ENCODE results near the gene COX8A.

DNA sequence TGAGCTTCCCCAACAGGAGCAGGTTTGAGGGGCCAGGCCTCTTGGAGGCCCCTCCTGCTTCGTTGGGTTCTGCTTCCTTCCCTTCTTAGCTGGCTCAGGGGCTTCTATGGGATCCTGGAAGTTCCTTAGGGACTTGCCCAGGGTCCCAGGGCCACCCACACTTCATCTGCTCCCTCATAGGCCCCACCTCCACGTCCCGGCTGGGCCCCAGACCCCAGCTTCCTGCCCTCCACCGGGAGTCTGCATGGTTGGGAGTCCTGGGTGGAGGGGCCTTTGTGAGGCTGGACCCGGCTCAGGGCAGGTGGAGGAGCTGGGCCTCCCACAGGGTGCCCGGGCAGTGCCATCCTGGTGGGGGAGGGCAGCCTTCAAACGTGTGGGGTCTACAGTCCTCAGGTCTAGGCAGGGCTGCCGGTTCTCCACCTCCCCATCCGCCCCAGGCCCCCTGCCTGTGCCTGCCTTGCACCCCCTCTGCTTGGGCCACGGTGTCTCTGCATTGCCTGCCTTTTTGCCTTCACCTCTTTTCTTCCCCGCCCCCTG lies 23.4 kb downstream of the COX8A start:
- TF ChIP-seq, protein P1, sequence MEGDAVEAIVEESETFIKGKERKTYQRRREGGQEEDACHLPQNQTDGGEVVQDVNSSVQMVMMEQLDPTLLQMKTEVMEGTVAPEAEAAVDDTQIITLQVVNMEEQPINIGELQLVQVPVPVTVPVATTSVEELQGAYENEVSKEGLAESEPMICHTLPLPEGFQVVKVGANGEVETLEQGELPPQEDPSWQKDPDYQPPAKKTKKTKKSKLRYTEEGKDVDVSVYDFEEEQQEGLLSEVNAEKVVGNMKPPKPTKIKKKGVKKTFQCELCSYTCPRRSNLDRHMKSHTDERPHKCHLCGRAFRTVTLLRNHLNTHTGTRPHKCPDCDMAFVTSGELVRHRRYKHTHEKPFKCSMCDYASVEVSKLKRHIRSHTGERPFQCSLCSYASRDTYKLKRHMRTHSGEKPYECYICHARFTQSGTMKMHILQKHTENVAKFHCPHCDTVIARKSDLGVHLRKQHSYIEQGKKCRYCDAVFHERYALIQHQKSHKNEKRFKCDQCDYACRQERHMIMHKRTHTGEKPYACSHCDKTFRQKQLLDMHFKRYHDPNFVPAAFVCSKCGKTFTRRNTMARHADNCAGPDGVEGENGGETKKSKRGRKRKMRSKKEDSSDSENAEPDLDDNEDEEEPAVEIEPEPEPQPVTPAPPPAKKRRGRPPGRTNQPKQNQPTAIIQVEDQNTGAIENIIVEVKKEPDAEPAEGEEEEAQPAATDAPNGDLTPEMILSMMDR (CRISPR knock-in tag; IDR thresholded peaks at IDR 0.05), result no peak
- TF ChIP-seq, protein P2, sequence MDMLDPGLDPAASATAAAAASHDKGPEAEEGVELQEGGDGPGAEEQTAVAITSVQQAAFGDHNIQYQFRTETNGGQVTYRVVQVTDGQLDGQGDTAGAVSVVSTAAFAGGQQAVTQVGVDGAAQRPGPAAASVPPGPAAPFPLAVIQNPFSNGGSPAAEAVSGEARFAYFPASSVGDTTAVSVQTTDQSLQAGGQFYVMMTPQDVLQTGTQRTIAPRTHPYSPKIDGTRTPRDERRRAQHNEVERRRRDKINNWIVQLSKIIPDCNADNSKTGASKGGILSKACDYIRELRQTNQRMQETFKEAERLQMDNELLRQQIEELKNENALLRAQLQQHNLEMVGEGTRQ (IDR thresholded peaks at IDR 0.05; ENCODE audit: low read depth, low read length), result no peak
- TF ChIP-seq, protein P2 (CRISPR knock-in tag; IDR thresholded peaks at IDR 0.05; ENCODE audit: borderline replicate concordance), result no peak
- TF ChIP-seq ZGPAT (CRISPR knock-in tag; IDR thresholded peaks at IDR 0.05) (no peak), CENPX (CRISPR knock-in tag; IDR thresholded peaks at IDR 0.05) (no peak), EP300 (IDR thresholded peaks at IDR 0.05; ENCODE audit: low read depth in 2 of 2, low read length in 2 of 2) (no peak), EP300 (CRISPR knock-in tag; IDR thresholded peaks at IDR 0.05; ENCODE audit: borderline replicate concordance) (no peak), ZFX (CRISPR knock-in tag; IDR thresholded peaks at IDR 0.05; ENCODE audit: low read depth) (no peak), JUN (CRISPR knock-in tag; IDR thresholded peaks at IDR 0.05) (no peak), RORA (CRISPR knock-in tag; IDR thresholded peaks at IDR 0.05) (no peak), ZNF414 (CRISPR knock-in tag; IDR thresholded peaks at IDR 0.05) (no peak), KDM1A (CRISPR knock-in tag; IDR thresholded peaks at IDR 0.05) (no peak)
- TF ChIP-seq, protein P3, sequence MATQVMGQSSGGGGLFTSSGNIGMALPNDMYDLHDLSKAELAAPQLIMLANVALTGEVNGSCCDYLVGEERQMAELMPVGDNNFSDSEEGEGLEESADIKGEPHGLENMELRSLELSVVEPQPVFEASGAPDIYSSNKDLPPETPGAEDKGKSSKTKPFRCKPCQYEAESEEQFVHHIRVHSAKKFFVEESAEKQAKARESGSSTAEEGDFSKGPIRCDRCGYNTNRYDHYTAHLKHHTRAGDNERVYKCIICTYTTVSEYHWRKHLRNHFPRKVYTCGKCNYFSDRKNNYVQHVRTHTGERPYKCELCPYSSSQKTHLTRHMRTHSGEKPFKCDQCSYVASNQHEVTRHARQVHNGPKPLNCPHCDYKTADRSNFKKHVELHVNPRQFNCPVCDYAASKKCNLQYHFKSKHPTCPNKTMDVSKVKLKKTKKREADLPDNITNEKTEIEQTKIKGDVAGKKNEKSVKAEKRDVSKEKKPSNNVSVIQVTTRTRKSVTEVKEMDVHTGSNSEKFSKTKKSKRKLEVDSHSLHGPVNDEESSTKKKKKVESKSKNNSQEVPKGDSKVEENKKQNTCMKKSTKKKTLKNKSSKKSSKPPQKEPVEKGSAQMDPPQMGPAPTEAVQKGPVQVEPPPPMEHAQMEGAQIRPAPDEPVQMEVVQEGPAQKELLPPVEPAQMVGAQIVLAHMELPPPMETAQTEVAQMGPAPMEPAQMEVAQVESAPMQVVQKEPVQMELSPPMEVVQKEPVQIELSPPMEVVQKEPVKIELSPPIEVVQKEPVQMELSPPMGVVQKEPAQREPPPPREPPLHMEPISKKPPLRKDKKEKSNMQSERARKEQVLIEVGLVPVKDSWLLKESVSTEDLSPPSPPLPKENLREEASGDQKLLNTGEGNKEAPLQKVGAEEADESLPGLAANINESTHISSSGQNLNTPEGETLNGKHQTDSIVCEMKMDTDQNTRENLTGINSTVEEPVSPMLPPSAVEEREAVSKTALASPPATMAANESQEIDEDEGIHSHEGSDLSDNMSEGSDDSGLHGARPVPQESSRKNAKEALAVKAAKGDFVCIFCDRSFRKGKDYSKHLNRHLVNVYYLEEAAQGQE (IDR thresholded peaks at IDR 0.05; ENCODE audit: borderline replicate concordance in 1 of 2, low read depth in 1 of 2, low read length in 2 of 2), result no peak

Data from HepG2 (cell line).